ENCODE data around the gene ADAM8. TPM values are rescaled to one million over a fixed set of nuclear protein-coding genes. Genes with fewer than 3 reads are reported as not detected.
A peak's percentile ranks its signal among the peaks of the same experiment; 100 is the strongest.

Gene ADAM8
- polyA plus RNA-seq, 1 experiment, result 0.77 TPM

- no peaks in the 10 kb centered on the region for H3K36me3 ChIP-seq (ENCODE audit: control insufficient read depth, insufficient read depth, low read length)
- CTCF ChIA-PET, result no interaction called here
- DNase-seq (ENCODE audit: low read depth), result no peak
- no peaks in the 10 kb centered on the region for H3K27me3 ChIP-seq (ENCODE audit: control insufficient read depth, insufficient read depth, low read length)
- POLR2A ChIA-PET, result no interaction called here
- H3K4me3 ChIP-seq (ENCODE audit: low read depth, low read length), result no peak overlapping the region
- TF ChIP-seq CTCF (IDR thresholded peaks at IDR 0.05; ENCODE audit: insufficient read depth, low read depth, low read length), result no peak
Measured at GRCh38 chr10:133263674-133264073, 13.0 kb downstream of the ADAM8 start.

- ChIA-PET POLR2A (no interaction called here), CTCF (no interaction called here)
- Histone ChIP-seq H3K4me3 (ENCODE audit: low read depth, low read length) (no peak overlapping the region), H3K36me3 (ENCODE audit: control insufficient read depth, insufficient read depth, low read length) (no peaks in the 10 kb centered on the region), H3K27me3 (ENCODE audit: control insufficient read depth, insufficient read depth, low read length) (no peaks in the 10 kb centered on the region)
- no peak for TF ChIP-seq CTCF (IDR thresholded peaks at IDR 0.05; ENCODE audit: insufficient read depth, low read depth, low read length)
- no peak for DNase-seq (ENCODE audit: low read depth)
Measured at GRCh38 chr10:133262696-133263095, 14.0 kb downstream of the ADAM8 start.

GRCh38 chr10:133261726-133262325 lies 14.8 kb downstream of the ADAM8 start:
- Histone ChIP-seq H3K4me3 (ENCODE audit: low read depth, low read length) (peak overlapping the region; percentile 53), H3K27me3 (ENCODE audit: control insufficient read depth, insufficient read depth, low read length) (no peaks in the 10 kb centered on the region), H3K36me3 (ENCODE audit: control insufficient read depth, insufficient read depth, low read length) (no peaks in the 10 kb centered on the region)
- no peak for TF ChIP-seq CTCF (IDR thresholded peaks at IDR 0.05; ENCODE audit: insufficient read depth, low read depth, low read length)
- DNase-seq (ENCODE audit: low read depth), result no peak
- ChIA-PET POLR2A (no interaction called here), CTCF (interaction anchor here (1.1 kb wide), 1 partner anchor 46 kb away, joined by 3 read pairs; no protein-coding TSS in a partner anchor)

- no peaks in the 10 kb centered on the region; the same call in 1 of the 2 replicates for H3K27me3 ChIP-seq (ENCODE audit: control insufficient read depth, insufficient read depth, low read length)
- peak overlapping the region; percentile 53 for H3K4me3 ChIP-seq (ENCODE audit: low read depth, low read length)
- H3K36me3 ChIP-seq (ENCODE audit: control insufficient read depth, insufficient read depth, low read length), result no peaks in the 10 kb centered on the region
- ChIA-PET POLR2A (no interaction called here), CTCF (interaction anchor here (1.1 kb wide), 1 partner anchor 46 kb away, joined by 3 read pairs; no protein-coding TSS in a partner anchor)
- no peak for DNase-seq (ENCODE audit: low read depth)
- no peak for TF ChIP-seq CTCF (IDR thresholded peaks at IDR 0.05; ENCODE audit: insufficient read depth, low read depth, low read length)
Measured at GRCh38 chr10:133260895-133261725, 15.6 kb downstream of the ADAM8 start.

- DNase-seq (ENCODE audit: low read depth), result no peak
- Histone ChIP-seq H3K27me3 (ENCODE audit: control insufficient read depth, insufficient read depth, low read length) (no peaks in the 10 kb centered on the region; the same call in 1 of the 2 replicates), H3K36me3 (ENCODE audit: control insufficient read depth, insufficient read depth, low read length) (no peaks in the 10 kb centered on the region), H3K4me3 (ENCODE audit: low read depth, low read length) (no peak overlapping the region)
- TF ChIP-seq CTCF (IDR thresholded peaks at IDR 0.05; ENCODE audit: insufficient read depth, low read depth, low read length), result no peak
- ChIA-PET CTCF (interaction anchor here (1.0 to 2.1 kb wide), 3 partner anchors 12 to 70 kb away, joined by 3 to 7 read pairs (median 6); no protein-coding TSS in a partner anchor), POLR2A (no interaction called here)
Measured at GRCh38 chr10:133259602-133259989, 17.1 kb downstream of the ADAM8 start.
